Stimulated activated CD8-positive, alpha-beta memory T cell treated with anti-CD3 and anti-CD28 coated beads, Interleukin-12 subunit alpha, Interleukin-12 subunit beta, amount 100 ng/mL, for 4 hours (primary cell): ENCODE data around the gene RAVER1.
A peak's percentile ranks its signal among the peaks of the same experiment; 100 is the strongest.

Source experiments
- DNase-seq: peaks from one replicate; pipeline ENCODE4 v3.0.0-alpha.2; 2020; ENCODE audit warnings: low read depth

Gene RAVER1

GRCh38 chr19:10318807-10319682 lies 14.3 kb downstream of the RAVER1 start:
- no peak for DNase-seq

GRCh38 chr19:10317857-10318462 lies 15.4 kb downstream of the RAVER1 start:
- DNase-seq: no peak

- no peak for DNase-seq
Observed at GRCh38 chr19:10317045-10317856, 16.1 kb downstream of the RAVER1 start.

GRCh38 chr19:10316229-10317044 lies 16.9 kb downstream of the RAVER1 start:
- DNase-seq: no peak

- DNase-seq: peak; percentile 85
Observed at GRCh38 chr19:10315335-10316214, 17.8 kb downstream of the RAVER1 start, which contains the start of gene FDX2. FDX2 (minus strand) TSS chr19:10316015; CDS start chr19:10315996, 19 bp downstream.

GRCh38 chr19:10309423-10309822 lies 23.9 kb downstream of the RAVER1 start, which contains the start of gene ZGLP1:
ZGLP1 (minus strand) TSS chr19:10309815.
- DNase-seq: no peak

- no peak for DNase-seq
Observed at GRCh38 chr19:10306327-10306726, 27.0 kb downstream of the RAVER1 start.

GRCh38 chr19:10305139-10305806 lies 28.1 kb downstream of the RAVER1 start:
- no peak for DNase-seq

- no peak for DNase-seq
Observed at GRCh38 chr19:10299545-10300458, 33.5 kb downstream of the RAVER1 start.

GRCh38 chr19:10295847-10296591 lies 37.3 kb downstream of the RAVER1 start:
- no peak for DNase-seq

GRCh38 chr19:10295305-10295846 lies 38.0 kb downstream of the RAVER1 start:
- DNase-seq: peak; percentile 49

- no peak for DNase-seq
Observed at GRCh38 chr19:10294368-10294697, 39.0 kb downstream of the RAVER1 start.

- no peak for DNase-seq
Observed at GRCh38 chr19:10293637-10294367, 39.5 kb downstream of the RAVER1 start.

- DNase-seq: no peak
Observed at GRCh38 chr19:10292789-10293636, 40.3 kb downstream of the RAVER1 start.

GRCh38 chr19:10292206-10292788 lies 41.0 kb downstream of the RAVER1 start:
- no peak for DNase-seq
